ENCODE results near the gene MAS1L. TPM values are rescaled to one million over a fixed set of nuclear protein-coding genes. Genes with fewer than 3 reads are reported as not detected.

The MAS1L gene, protein sequence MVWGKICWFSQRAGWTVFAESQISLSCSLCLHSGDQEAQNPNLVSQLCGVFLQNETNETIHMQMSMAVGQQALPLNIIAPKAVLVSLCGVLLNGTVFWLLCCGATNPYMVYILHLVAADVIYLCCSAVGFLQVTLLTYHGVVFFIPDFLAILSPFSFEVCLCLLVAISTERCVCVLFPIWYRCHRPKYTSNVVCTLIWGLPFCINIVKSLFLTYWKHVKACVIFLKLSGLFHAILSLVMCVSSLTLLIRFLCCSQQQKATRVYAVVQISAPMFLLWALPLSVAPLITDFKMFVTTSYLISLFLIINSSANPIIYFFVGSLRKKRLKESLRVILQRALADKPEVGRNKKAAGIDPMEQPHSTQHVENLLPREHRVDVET
- not detected in 2 replicates for total RNA-seq (2014; rRNA removed; shearing (Covaris generic))
- polyA plus RNA-seq (2016; fragmentation: Nextera tagmentation; extraction: Ambion mirVana) = not detected in 2 replicates

- in situ Hi-C loops (cut with MboI) = no loop called here
Measured at GRCh38 chr6:29487660-29488059, at the start of gene MAS1L. TSS of gene MAS1L (minus strand) at chr6:29487956. CDS start at chr6:29487902, 54 bp downstream.

DNA sequence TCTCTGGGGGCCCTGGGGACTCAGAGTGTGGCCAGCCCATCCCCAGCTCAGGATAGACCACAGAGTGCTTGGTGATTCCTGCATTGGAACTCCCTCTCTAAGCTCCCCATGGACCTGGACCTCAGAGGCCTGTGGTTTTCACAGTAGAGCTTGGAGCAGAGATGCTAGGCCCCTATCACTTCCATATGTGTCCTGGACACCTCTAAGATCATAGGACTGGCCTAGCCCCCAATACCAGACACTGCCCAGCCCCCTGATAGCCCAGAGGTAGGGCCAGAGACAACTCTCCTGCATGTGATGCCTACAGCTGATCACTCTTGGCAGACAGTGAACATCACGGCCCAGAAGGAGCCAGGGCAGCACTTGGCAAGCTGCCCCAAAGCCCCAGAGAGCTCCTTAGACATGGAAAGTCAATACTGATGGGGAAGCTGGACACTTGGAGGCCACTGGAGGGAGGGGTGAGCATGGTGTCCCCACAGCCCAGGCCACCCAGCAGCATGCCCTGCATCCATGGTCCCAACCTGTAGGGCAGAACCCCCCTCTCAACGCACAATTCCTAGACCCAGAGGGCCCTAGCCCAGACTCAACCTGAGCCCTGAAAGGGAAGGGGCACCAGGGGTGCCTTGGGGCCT is 44.7 kb upstream of the MAS1L start:
- H3K9me3 ChIP-seq (ENCODE audit: low read depth) = no peaks in the 10 kb centered on the region
- H3K4me1 ChIP-seq (ENCODE audit: insufficient read depth) = no peaks in the 10 kb centered on the region
- TF ChIP-seq EZH2phosphoT487 (IDR thresholded peaks at IDR 0.05; ENCODE audit: insufficient read depth, low read depth) = no peak
- TF ChIP-seq EZH2 (IDR thresholded peaks at IDR 0.05; ENCODE audit: insufficient read depth, poor library complexity, severe bottlenecking) = no peak
- 10 to 23% methylated on average over 2 of the region's 2 CpGs for WGBS, 2 experiments (ENCODE audit: low coverage in 1 of 2, low lambda C conversion rate in 2 of 2, missing lambda C conversion rate in 2 of 2)
- no peaks in the 10 kb centered on the region for H4K20me1 ChIP-seq (ENCODE audit: insufficient read depth)
- H3K36me3 ChIP-seq (ENCODE audit: low read depth) = no peaks in the 10 kb centered on the region
- no peak overlapping the region for H3K27ac ChIP-seq
- no peak overlapping the region for H3K4me3 ChIP-seq
- DNase-seq = no peak
- in situ Hi-C loops (cut with MboI) = no loop called here
- no peaks in the 10 kb centered on the region for H3K9me2 ChIP-seq (ENCODE audit: insufficient read depth)
- no peak overlapping the region for H3K9ac ChIP-seq
- H3K79me2 ChIP-seq (ENCODE audit: insufficient read depth) = no peaks in the 10 kb centered on the region
- no peak overlapping the region for H2AFZ ChIP-seq
- no peaks in the 10 kb centered on the region for H3K27me3 ChIP-seq (replicated peaks; ENCODE audit: insufficient read depth)
- H3K4me2 ChIP-seq (ENCODE audit: unreplicated experiment) = no peak overlapping the region
- no peaks in the 10 kb centered on the region for H3F3A ChIP-seq (ENCODE audit: insufficient read depth)

More at GRCh38 chr6:29487660-29488059, at the start of gene MAS1L:
- DNase-seq = no peak
- H3K9me3 ChIP-seq (ENCODE audit: low read depth) = no peaks in the 10 kb centered on the region
- H3K27ac ChIP-seq = no peak within 1 kb of the TSS
- no peaks in the 10 kb centered on the region for H3K79me2 ChIP-seq (ENCODE audit: insufficient read depth)
- H3K27me3 ChIP-seq (replicated peaks; ENCODE audit: insufficient read depth) = no peaks in the 10 kb centered on the region
- TF ChIP-seq EZH2phosphoT487 (IDR thresholded peaks at IDR 0.05; ENCODE audit: insufficient read depth, low read depth) (no peak), EZH2 (IDR thresholded peaks at IDR 0.05; ENCODE audit: insufficient read depth, poor library complexity, severe bottlenecking) (no peak)
- H3K9ac ChIP-seq = no peak within 1 kb of the TSS
- no peak within 1 kb of the TSS for H2AFZ ChIP-seq
- WGBS, 2 experiments (ENCODE audit: low coverage in 1 of 2, low lambda C conversion rate in 2 of 2, missing lambda C conversion rate in 2 of 2) = 50 to 59% methylated on average over 2 of the region's 2 CpGs
- no peaks in the 10 kb centered on the region for H3K9me2 ChIP-seq (ENCODE audit: insufficient read depth)
- H3F3A ChIP-seq (ENCODE audit: insufficient read depth) = no peaks in the 10 kb centered on the region
- H3K4me2 ChIP-seq (ENCODE audit: unreplicated experiment) = no peak within 1 kb of the TSS
- no peaks in the 10 kb centered on the region for H3K4me1 ChIP-seq (ENCODE audit: insufficient read depth)
- no peak within 1 kb of the TSS for H3K4me3 ChIP-seq
- no peaks in the 10 kb centered on the region for H3K36me3 ChIP-seq (ENCODE audit: low read depth)
- H4K20me1 ChIP-seq (ENCODE audit: insufficient read depth) = no peaks in the 10 kb centered on the region

- TF ChIP-seq EZH2 (IDR thresholded peaks at IDR 0.05; ENCODE audit: insufficient read depth, poor library complexity, severe bottlenecking) = no peak
- no peak for TF ChIP-seq EZH2phosphoT487 (IDR thresholded peaks at IDR 0.05; ENCODE audit: insufficient read depth, low read depth)
- no peaks in the 10 kb centered on the region for H3K9me3 ChIP-seq (ENCODE audit: low read depth)
- no peak overlapping the region for H3K27ac ChIP-seq
- H4K20me1 ChIP-seq (ENCODE audit: insufficient read depth) = no peaks in the 10 kb centered on the region
- H3K9me2 ChIP-seq (ENCODE audit: insufficient read depth) = no peaks in the 10 kb centered on the region
- no peaks in the 10 kb centered on the region for H3K4me1 ChIP-seq (ENCODE audit: insufficient read depth)
- H3K36me3 ChIP-seq (ENCODE audit: low read depth) = no peaks in the 10 kb centered on the region
- H3K4me3 ChIP-seq = no peak overlapping the region
- 30 to 45% methylated on average over 3 of the region's 3 CpGs for WGBS, 2 experiments (ENCODE audit: low coverage in 1 of 2, low lambda C conversion rate in 2 of 2, missing lambda C conversion rate in 2 of 2)
- H2AFZ ChIP-seq = no peak overlapping the region
- H3K27me3 ChIP-seq (replicated peaks; ENCODE audit: insufficient read depth) = no peaks in the 10 kb centered on the region
- H3K9ac ChIP-seq = no peak overlapping the region
- no peak overlapping the region for H3K4me2 ChIP-seq (ENCODE audit: unreplicated experiment)
- peak; percentile 13 for DNase-seq
- no peaks in the 10 kb centered on the region for H3F3A ChIP-seq (ENCODE audit: insufficient read depth)
- in situ Hi-C loops (cut with MboI) = no loop called here
- H3K79me2 ChIP-seq (ENCODE audit: insufficient read depth) = no peaks in the 10 kb centered on the region
Measured at GRCh38 chr6:29531668-29532067, 43.9 kb upstream of the MAS1L start.

- Histone ChIP-seq H3K27me3 (replicated peaks; ENCODE audit: insufficient read depth) (no peaks in the 10 kb centered on the region), H2AFZ (no peak overlapping the region), H3K9me3 (ENCODE audit: low read depth) (no peaks in the 10 kb centered on the region), H3K79me2 (ENCODE audit: insufficient read depth) (no peaks in the 10 kb centered on the region), H3K27ac (no peak overlapping the region), H4K20me1 (ENCODE audit: insufficient read depth) (no peaks in the 10 kb centered on the region), H3K36me3 (ENCODE audit: low read depth) (no peaks in the 10 kb centered on the region), H3K4me1 (ENCODE audit: insufficient read depth) (no peaks in the 10 kb centered on the region), H3K9ac (no peak overlapping the region), H3K9me2 (ENCODE audit: insufficient read depth) (no peaks in the 10 kb centered on the region), H3F3A (ENCODE audit: insufficient read depth) (no peaks in the 10 kb centered on the region), H3K4me3 (no peak overlapping the region), H3K4me2 (ENCODE audit: unreplicated experiment) (no peak overlapping the region)
- no peak for DNase-seq
- 13 to 36% methylated on average over 2 of the region's 2 CpGs for WGBS, 2 experiments (ENCODE audit: low coverage in 1 of 2, low lambda C conversion rate in 2 of 2, missing lambda C conversion rate in 2 of 2)
- in situ Hi-C loops (cut with MboI) = no loop called here
- no peak for TF ChIP-seq EZH2 (IDR thresholded peaks at IDR 0.05; ENCODE audit: insufficient read depth, poor library complexity, severe bottlenecking)
- TF ChIP-seq EZH2phosphoT487 (IDR thresholded peaks at IDR 0.05; ENCODE audit: insufficient read depth, low read depth) = no peak
Measured at GRCh38 chr6:29530671-29531310, 43.0 kb upstream of the MAS1L start.
